HG03442 (cell line): ENCODE data around the gene PIK3R6.

Source experiments
- ATAC-seq: cut with Tn5 transposase; IDR thresholded peaks from one replicate; pipeline ENCODE4 v1.9.1; 2021; ENCODE audit warnings: mild to moderate bottlenecking, moderate library complexity; ENCODE audit not compliant: unreplicated experiment

The PIK3R6 gene

DNA sequence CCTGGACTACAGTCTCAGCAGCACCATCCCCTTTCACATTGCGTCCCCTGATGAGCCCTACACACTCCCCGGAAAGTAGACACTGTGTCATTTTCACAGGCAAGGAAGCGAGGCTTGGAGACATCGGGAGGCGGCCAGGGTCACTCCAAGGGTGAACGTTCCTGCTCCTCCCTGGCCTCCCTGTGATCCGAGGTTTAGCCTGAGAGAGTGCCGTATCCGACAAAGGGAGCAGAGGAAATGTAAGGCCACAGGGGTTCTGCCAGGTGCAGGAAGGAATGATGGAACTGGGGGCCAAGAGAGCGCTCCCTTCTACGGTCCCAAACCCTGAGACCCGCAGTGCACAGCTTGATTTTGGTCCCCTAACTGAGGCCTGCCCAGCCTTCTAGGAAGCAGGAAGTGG lies 8.0 kb upstream of the PIK3R6 start:
- no peak for ATAC-seq

DNA sequence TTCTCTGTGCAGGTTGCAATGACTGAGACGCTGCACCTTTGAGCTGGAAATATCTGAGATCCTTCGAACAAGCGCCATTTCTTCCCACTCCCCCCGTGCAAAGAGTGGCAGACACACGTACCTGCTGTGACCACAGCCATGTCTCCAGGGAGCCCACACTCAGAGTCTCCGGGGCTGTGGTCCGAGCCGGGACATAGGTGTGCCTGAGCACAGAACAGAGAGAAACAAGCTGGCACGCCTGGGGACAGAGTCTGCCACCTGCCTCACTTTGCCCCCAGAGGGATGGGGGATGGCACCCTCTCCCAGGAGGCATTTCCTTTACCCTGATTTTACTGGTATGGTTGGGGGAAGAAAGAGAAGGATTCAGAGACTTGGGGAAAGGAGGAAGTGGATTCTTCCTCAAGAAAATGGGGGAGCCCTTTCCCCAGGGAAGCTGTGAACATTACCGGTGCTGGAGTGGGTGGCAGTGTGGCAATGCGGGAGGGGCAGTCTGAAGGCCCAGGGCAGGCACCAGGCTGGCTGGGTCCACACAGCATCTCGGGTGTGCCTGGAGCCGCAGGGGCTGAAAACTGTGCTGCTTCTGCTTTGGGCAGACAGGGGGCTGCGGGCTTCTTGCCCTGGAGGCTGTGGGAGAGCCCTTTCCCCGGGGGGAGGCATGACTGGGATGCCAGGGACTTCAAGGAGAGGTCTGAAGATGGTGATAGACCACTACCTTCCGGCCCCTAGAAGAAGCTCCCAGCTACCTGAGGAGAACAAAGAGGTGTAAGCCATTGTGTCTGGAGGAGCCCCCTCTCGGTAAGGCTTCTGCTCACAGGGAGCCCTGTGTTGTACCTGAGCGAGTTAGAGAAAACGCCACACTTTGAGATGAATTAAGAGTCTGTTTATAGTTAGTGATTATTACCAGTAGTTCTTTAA lies 6.6 kb upstream of the PIK3R6 start:
- no peak for ATAC-seq

DNA sequence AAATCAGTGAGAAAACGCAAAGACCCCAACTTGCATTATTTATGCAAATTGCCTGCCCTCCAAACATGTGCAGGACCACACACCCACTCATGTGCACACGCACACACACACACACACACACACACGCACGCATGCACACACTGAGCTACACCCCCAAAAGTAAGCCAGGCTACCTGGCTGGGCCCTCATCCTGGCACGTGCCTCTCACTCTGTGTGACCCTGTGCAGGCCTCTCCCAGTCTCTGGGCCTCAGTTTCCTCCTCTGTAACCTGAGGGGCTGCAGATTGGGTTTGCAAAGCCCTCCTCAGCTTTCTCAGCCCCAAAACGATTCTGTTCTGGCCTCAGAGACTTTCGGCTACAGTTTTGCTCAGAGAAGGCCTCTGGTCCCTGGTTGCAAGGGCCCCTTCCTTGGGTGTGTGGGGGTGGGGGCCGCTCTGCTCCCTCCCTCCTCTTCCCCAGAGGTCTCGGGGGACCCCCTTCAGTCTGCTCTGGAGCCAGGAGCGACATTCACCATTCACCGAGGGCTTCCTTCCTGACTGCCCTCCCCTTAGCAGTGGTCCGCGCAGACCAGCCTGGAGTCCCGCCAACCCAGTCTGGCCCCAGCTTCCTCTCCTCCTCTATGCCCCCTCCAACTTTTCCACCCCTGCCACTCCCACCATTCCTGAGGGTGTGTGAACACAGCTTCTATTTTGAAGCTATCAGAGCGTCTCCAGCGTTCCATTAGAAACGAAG lies 5.4 kb upstream of the PIK3R6 start:
- ATAC-seq, result no peak

DNA sequence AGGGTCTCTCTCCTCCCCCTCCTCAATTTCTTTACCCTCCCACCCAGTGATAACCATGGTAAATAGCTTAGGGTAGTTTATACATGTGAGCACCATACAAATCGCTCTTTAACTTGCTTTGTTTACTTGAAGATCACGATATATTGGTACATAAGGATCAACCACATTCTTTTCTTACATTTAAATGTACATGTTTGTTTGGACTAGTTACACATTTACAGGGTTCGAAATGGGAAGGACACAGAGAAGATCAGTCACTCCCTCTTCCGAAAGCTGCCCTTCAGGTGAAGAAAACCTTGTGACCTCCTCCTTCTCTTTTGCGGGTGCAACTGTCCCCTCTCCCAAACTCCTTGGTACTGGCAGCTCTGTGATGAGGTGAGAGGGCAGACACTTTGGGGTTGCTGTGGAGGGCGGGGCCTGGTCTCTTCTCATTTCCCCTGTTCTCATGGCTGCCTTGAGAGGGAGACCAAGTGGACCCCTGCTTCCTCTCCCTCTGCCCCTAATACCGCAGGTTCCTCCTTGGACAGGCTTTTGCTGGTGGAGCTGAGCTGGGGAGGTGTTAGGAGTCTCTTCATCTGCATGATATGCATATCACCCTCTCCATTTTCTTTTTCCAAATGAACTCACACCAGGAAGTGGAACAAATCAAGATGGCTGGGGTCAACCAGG lies 4.7 kb upstream of the PIK3R6 start:
- no peak for ATAC-seq

DNA sequence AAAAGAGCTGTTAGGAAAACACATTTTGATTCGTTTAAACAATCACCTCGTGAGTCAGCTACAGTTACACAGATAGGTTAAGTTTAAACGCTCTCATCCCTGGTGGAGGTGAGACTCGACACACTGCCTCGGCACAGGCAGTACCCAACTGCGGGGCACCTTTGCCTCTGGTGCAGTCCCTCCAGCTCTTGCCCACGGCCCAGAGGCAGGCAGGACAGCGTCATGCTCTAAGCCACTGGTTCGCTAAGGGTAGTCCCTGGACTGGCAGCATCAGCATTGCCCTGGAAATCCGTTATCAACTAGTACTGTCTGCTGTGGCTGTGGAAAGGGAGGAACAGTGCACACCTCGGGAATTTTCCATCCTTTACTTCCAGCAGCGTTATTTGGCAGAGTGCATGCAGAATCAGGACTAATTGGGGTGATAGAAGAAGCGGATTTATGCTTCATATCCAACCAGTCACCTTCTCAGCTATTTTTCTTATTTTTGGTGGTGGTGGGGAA lies 3.7 kb upstream of the PIK3R6 start:
- no peak for ATAC-seq

DNA sequence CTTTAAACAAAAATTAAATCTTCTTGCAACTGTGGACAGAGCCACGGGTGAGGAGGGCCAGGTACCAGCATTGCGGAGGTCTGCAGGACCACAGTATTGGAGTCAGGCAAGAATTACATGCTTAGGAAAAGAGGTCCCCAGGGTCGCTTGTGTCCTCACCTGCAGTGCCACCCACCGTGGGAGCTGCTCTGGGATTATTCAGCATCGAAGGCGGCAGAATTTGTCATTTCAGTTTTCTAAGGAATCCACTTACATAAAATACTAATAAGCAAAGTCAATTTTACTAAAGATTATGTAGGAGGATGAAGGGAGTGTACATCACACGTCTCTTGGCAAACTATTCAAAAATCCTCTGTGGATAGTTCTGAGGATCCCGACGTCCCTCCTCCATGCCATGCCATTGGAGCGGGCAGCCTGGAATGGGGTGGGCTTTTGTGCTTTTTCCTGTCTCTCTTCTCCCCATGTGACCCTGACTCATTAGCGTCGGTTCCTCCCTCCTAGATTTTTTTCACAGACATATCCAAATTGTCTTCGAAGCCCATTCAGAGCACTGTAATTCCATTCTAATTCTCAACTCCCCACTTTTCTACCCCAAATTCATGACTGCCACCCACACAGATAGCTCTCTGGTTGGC lies 3.0 kb upstream of the PIK3R6 start:
- ATAC-seq, result no peak

DNA sequence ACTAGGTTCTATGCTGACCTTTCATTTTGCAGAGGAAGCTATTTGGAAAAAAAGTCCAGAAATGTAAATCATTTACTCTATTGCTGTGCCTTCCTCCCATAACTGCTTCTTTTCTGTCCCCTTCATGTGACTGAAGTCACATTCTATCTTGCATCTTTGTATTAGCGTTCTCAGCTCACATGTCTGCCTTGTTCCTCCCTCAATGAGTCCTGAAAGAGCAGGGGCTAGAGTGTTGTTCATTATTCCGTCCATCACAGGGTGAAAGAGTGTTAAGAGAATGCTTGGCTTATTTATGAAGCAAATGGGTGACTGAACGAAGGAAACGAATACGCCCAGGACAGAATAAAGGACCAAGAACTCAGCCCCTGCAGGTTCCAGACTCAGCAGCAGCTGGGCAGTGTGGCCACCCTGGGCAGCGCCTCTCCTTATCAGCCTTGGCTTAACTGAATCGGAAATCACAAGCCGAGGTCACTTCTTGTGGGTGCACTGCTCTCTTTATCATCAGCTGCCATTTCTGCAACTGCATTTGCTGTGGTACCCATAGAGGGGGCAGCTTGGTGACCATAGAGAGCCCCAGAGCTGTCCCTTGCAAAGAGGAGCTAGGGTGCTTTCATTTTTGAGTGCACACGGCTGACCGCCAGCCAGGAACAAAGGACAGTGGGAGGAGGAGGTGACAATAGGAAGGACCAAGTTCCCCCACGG lies 1.8 kb upstream of the PIK3R6 start:
- no peak for ATAC-seq

DNA sequence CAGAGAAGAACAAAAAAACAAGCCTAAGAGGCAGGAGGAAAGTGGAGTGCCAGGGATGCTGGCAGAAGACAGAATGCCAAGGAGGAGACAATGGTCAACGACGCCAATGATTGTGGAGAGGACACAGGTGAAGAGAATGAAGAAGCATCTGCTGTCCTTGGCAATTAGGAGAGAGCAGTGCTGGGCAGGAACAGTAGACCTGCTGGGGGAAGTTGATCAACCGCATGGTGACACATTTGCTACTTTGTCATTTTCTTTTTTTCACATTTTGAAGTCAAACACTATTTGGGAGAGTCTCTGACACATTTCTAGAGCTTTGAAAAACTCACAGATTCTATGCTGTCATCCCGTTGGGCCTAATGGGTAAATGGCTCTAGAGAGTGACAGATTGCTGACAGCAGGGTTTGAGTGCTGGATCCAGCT lies 1.1 kb upstream of the PIK3R6 start:
- ATAC-seq, result no peak

DNA sequence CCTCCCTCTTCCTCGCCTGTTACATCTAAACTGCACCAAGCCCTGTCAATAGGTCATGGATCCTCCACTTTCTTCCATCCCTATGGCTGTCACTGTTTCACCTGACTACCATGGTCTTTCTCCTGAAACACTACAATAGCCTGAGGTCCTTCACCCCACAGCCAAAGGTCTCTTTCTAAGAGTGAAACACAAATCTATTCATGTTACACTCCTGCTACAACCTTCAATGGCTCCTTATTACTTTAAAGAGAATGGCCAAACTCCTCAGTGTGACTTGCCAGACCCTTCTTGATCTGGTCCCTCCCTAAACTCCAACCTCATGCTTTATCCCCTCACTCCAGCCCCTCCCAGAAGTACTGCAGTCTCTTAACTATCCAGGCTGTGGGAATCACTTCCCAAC lies 618 bp upstream of the PIK3R6 start:
- no peak for ATAC-seq

DNA sequence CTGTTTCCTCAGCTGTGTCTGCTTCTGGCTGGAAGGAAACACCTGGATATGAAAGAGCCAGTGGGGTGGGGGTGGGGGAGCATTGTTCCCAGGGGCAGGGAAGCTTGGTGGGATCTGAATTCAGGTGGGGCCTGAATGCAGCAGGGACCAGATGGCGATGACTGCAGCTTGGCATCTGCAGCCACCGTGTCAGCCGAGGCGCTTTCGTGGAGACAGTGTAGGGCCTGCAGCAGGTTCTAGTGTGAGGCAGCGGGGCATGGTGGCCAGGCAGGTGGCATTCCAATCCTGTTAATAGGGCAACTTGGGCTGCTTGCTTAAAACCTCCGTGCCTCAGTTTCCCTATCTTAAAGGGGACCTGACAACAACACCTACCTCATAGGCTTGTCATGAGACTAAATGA lies 1.7 kb downstream of the PIK3R6 start:
- no peak for ATAC-seq

DNA sequence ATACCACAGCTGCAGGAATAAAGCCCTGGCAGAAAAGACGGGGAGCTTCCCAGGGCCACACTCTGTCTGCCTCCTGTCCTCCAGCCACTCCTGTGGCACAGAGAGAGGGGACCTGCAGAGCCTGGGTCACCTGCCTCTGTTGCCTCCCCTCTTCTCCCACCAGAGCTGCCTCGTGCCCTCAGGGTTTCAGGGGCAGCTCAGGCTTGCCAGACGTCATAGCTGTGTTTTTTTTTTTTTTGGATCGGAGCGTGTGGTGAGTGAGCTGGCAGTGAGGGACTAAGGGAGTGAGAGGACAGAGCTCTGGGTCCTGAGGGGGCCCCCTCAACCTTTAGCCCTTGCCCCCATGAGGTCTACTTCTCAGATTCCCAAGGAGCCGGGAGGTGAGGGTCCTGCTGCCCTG lies 2.1 kb downstream of the PIK3R6 start:
- no peak for ATAC-seq

DNA sequence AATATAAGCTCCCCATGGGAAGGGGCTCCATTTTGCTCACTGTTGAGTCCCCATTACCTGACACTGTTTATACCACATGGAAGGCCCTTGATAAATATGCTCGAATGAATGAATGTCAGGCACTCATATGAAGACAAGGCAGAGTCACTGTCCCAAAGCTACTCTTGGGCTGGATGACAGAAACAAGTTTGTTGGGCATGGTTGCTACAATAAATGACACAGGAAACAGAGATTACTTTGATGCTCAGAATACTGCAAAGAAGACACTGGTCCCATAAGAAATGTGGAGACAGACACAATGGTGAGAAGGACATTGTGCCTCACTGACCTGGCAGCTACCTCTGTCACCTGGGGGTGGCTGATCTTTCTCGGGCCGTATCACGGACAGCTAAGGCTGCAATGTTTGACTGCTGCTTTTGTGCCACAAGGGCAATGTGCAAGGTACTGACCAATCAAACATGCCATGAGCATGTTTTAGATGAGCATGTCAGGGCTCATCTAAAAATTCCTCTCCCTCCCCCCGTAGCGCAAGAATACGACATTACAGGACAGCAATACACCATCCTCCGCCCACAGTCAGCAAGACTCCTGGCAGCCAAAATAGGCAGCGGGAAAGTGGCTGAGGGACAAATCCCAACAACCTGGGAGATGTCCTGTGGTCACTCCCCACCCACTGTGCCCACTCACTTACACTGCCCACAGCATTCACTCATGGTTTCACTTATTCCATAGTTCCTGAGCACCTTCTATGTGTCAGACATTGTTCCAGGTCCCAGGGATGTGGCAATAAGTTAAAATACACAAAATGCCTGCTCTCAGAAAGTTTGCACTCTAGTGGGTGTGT lies 5.0 kb downstream of the PIK3R6 start:
- no peak for ATAC-seq

DNA sequence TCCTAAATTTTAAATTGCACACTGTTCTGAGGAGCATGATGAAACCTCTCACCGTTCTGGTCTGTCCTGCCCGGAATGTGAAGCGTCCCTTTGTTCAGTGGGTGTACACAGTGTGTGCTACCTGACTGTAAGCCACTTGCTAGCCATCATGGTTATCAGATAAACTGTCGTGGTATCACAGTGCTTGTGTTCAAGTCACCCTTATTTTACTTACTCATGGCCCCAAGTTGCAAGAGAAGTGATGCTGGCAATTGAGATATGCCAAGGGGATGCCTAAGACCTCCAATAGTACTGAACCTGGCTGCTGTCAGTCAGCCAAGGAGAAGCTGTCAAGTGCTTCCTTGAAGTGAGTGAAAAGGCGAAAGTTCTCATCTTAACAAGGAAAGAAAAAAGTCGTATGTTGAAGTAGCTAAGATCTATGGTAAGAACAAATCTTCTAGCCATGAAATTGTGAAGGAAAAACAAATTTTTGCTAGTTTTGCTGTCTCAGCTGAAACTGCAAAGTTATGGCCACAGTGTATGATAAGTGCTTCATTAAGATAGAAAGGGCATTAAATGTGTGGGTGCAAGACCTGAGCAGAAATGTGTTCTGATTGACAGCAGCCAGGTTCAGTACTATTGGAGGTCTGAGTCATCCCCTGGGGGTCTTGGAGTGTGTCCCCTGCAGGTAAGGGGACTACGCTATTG lies 5.8 kb downstream of the PIK3R6 start:
- no peak for ATAC-seq

DNA sequence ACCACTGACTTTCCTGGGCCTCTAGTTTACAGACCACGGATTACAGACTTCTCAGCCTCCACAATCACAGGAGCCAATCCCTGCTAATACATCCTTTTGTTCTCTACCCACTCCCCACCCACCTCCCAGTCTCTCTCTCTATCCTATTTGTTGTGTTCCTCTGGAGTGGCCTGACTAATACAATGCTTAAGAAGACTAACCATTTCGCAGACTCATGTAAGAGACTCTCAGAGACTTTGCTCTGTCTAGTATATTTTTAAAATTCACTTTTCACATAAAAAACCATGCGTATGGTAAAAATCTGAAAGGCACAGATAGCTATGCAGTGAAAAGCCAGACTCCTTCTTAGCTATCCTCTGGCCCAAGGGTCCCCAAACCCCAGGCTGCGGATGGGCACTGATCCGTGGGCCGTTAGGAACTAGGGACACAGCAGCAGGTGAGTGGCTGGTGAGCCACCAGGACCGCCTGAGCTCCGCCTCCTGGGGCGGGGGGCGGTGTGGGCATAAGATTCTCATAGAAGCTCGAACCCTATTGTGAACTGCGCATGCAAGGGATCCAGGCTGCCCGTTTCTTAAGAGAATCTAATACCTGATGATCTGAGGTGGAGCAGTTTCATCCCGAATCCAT lies 7.6 kb downstream of the PIK3R6 start:
- no peak for ATAC-seq

DNA sequence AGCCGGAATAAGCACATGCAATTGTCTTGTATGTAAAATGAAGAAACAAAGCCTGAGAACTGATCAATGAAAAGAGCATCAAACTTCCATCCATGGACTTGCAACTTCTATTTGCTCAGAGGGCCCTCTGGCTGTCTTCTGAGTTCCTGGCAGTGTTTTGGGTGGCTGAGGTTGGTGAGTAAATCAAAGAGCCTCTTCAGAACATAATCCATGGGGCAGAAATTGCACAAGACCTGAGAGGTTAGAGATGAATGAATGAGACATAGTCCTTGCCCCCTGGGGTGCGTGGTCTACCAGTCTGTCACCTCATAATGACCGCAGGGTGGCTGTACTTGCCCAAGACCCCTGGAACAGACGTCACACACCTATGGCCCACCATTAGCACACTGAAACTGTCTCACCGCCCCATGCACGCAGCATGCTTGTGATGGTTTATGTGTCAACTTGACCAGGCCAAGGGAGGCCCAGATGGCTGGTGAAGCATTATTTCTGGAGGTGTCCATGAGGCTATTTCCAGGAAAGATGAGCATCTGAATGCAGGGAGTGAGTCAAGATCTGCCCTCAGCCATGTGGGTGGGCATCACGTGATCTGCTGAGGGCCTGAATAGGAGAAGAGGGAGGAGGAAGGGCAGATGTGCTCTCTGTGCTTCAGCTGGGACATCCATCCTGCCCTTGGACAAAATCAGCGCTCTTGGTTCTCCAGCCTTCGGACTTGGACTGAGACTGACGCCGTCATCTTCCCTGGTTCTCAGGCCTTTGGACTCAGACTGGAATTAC lies 8.3 kb downstream of the PIK3R6 start:
- ATAC-seq, result no peak

DNA sequence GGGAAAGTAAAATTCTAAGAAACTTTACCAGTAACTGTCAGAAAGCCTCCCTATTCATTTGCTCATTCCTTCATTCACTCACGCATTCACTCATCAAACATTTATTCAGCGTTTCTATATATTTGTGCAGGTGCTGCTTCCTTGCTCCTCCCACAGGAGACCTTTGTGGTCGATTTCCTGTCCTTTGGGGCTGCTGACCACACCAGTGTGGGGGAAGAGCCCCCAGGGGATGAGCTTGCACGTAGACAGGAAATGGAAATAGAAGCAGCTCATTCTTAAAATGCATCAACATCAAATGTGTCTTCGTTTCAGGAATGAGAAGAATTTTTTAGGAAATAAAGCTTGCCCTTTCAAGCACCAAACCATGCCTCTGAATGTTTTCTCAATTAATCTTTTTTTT lies 9.6 kb downstream of the PIK3R6 start:
- ATAC-seq, result no peak

DNA sequence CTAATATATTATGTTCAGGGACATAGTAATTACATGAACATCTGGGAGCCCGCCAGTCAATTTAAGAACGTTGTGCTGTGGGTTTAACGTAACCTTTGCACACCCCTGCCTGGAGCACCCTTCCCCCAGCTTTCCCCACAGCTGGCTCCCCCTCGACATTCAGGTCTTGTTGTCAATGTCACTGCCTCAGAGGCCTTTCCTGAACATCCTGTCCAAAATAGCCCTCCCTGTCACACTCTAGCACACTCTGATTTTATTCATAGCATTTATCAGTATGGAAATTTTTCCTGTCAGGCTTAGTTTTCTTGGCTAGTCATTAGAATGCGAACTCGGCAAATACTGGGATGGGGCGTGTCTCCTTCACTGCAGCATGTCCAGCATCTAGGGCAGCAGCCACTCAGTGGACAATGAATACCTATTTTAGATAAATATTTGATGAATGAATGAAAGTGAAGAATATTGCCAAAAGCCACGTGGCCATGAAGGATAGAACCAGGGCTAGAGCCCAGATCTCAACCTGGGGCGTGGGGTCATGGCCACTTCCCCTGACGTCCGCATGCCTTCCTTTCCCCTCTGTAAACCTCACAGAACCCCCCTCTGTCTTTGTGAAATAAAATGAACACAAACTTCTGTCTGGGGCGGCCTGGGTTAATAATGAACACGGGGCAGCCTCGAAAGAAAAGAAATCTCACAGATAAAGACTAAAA lies 10.5 kb downstream of the PIK3R6 start:
- no peak for ATAC-seq
